ENCODE measurements around the gene ENPP4. TPM values are rescaled to one million over a fixed set of nuclear protein-coding genes. Genes with fewer than 3 reads are reported as not detected.
A peak's percentile ranks its signal among the peaks of the same experiment; 100 is the strongest.

ENPP4 gene
- total and polyA plus RNA-seq, 11 donors = 8.0 to 39.6 (median 20.6) TPM

DNA sequence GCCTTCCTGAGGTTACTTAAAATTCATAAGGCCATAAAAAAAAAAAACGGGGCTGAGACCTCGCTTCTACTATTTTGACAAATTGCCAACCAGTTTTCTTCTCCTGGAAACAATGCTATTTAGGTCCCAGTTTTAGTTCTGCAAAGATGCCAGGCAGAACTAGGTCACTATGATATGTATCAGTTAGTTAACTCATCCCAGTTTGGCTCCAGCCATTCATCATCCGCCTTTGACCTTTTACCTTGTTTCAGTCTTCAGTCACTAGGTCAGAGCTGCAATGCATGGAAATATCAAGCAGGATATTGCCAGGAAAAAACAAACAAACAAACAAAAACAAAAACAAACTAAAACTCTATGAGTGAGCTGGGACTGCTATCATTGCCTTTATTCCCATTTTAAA is 29.8 kb upstream of the ENPP4 start:
- H3K36me3 ChIP-seq = no peaks in the 10 kb centered on the region
- 66 to 76% (median 71%) methylated on average over 3 of the region's 3 CpGs for WGBS, 4 donors
- H3K4me1 ChIP-seq = peaks cover 0 to 14% (median 0%) of the 10 kb centered on the region in 12 donors
- H3K4me3 ChIP-seq = no peak overlapping the region
- no peak overlapping the region for H3K27ac ChIP-seq
- TF ChIP-seq, protein P1, sequence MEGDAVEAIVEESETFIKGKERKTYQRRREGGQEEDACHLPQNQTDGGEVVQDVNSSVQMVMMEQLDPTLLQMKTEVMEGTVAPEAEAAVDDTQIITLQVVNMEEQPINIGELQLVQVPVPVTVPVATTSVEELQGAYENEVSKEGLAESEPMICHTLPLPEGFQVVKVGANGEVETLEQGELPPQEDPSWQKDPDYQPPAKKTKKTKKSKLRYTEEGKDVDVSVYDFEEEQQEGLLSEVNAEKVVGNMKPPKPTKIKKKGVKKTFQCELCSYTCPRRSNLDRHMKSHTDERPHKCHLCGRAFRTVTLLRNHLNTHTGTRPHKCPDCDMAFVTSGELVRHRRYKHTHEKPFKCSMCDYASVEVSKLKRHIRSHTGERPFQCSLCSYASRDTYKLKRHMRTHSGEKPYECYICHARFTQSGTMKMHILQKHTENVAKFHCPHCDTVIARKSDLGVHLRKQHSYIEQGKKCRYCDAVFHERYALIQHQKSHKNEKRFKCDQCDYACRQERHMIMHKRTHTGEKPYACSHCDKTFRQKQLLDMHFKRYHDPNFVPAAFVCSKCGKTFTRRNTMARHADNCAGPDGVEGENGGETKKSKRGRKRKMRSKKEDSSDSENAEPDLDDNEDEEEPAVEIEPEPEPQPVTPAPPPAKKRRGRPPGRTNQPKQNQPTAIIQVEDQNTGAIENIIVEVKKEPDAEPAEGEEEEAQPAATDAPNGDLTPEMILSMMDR (IDR thresholded peaks at IDR 0.05) = no peak
- no peak for TF ChIP-seq POLR2A (IDR thresholded peaks at IDR 0.05)
- intact Hi-C loops (cut with DNase I) = loop anchor here in 8 of 10 donors (5.0 to 10.0 kb wide), 5 partner anchors 105 to 895 kb away; no protein-coding TSS in a partner anchor
- H3K9me3 ChIP-seq = peaks cover 0 to 10% (median 3%) of the 10 kb centered on the region in 12 donors
- DNase-seq (no peak), ATAC-seq (no peak)
- H3K27me3 ChIP-seq = no peaks in the 10 kb centered on the region

DNA sequence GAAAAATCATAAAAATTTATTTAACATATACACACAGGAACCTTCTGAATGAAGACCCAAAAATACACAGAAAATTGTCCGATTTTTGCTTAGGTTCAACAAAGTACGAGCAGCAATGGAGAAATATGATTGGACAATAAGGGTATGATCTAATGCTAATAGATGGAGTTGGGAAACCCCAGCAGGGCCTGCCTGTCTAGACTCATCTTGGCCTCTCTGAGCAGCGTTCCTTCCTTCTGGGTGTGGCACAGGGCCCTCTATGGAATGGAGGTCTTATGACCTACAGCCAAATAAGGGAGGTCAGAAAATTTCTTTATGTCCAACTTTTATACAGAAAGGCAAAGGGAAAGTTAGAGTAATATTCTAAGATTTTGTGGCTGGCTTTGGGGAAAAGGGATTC is 27.7 kb upstream of the ENPP4 start:
- Histone ChIP-seq H3K4me1 (peaks cover 0 to 19% (median 0%) of the 10 kb centered on the region in 12 donors), H3K36me3 (no peaks in the 10 kb centered on the region), H3K27ac (no peak overlapping the region), H3K27me3 (no peaks in the 10 kb centered on the region), H3K9me3 (peaks cover 0 to 10% (median 1%) of the 10 kb centered on the region in 12 donors), H3K4me3 (no peak overlapping the region)
- intact Hi-C loops (cut with DNase I) = loop anchor here in 1 of 10 donors (10.0 kb wide), 1 partner anchor 103 kb away; no protein-coding TSS in a partner anchor
- 87 to 93% (median 90%) methylated on average over 3 of the region's 3 CpGs for WGBS, 4 donors
- ATAC-seq (no peak), DNase-seq (no peak)
- TF ChIP-seq, protein P1 (IDR thresholded peaks at IDR 0.05) = no peak
- no peak for TF ChIP-seq POLR2A (IDR thresholded peaks at IDR 0.05)

DNA sequence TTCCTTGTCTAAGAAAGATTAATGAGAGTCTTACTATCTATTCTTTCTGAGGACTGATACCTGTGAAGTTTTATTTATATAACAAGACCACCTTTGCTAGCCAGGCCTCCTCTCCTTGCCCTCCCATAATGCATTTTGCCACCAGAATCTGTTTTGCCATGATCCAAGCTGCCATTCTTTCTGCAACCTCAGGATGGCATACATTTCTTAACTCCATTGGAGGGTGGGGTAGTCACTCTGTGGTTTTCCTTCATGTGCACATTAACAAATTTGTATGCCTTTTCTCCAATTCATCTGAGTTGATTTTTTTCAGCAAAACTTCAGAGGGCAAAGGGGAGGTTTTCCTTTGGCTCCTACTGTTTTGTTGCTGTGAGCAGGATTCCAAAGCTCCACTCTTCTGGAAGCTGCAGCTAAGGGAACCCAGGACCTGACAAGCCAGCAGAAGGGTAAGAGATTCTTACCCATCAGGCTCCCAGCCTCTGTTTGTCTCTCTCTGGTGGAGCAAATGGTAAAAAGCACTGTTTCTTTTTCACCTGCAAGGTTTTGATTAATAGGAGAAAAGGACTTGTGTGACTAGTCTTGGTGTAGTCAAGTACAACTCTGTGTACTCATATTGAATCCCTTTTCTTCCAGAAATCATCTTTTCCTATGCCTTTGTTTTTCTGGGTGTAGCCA is 26.2 kb upstream of the ENPP4 start:
- TF ChIP-seq POLR2A (IDR thresholded peaks at IDR 0.05) = no peak
- TF ChIP-seq, protein P1 (IDR thresholded peaks at IDR 0.05) = peak in 4 of 12 donors; percentile 13 to 20 (median 17)
- intact Hi-C loops (cut with DNase I) = loop anchor here in 1 of 10 donors (10.0 kb wide), 1 partner anchor 101 kb away; no protein-coding TSS in a partner anchor
- no peak overlapping the region for H3K4me3 ChIP-seq
- no peak for ATAC-seq
- no peaks in the 10 kb centered on the region for H3K36me3 ChIP-seq
- DNase-seq = no peak
- peaks cover 0 to 17% (median 0%) of the 10 kb centered on the region in 12 donors for H3K4me1 ChIP-seq
- H3K27me3 ChIP-seq = no peaks in the 10 kb centered on the region
- peaks cover 0 to 14% (median 4%) of the 10 kb centered on the region in 12 donors for H3K9me3 ChIP-seq
- H3K27ac ChIP-seq = no peak overlapping the region

DNA sequence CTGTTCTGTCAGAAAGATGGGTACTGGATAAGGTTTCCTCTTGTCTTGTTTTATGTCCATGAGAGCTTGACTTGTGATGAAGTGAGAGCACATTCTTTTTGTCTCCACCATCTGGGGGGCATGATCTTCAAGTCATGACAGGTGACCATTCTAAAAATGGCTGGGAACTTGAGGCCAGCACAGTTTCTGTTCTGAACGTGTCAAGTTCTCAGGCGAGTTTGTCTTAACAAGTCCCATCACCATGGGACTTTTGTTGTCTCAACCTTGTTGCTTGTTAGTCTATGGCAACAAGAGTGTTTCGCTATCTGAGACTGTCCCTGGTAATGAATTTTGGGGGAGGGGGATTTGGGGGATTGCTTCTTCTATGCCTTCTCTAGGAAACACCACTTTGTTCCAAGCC is 25.6 kb upstream of the ENPP4 start:
- no peaks in the 10 kb centered on the region for H3K36me3 ChIP-seq
- no peak for ATAC-seq
- 60 to 78% (median 68%) methylated on average over 3 of the region's 3 CpGs for WGBS, 4 donors
- peaks cover 0 to 14% (median 4%) of the 10 kb centered on the region in 12 donors for H3K9me3 ChIP-seq
- intact Hi-C loops (cut with DNase I) = loop anchor here in 1 of 10 donors (10.0 kb wide), 1 partner anchor 101 kb away; no protein-coding TSS in a partner anchor
- peaks cover 0 to 14% (median 0%) of the 10 kb centered on the region in 12 donors for H3K4me1 ChIP-seq
- H3K4me3 ChIP-seq = no peak overlapping the region
- H3K27me3 ChIP-seq = no peaks in the 10 kb centered on the region
- H3K27ac ChIP-seq = no peak overlapping the region
- no peak for TF ChIP-seq POLR2A (IDR thresholded peaks at IDR 0.05)
- TF ChIP-seq, protein P1 (IDR thresholded peaks at IDR 0.05) = no peak
- no peak for DNase-seq
